Measurements from ENCODE around the gene TRHDE. TPM values are rescaled to one million over a fixed set of nuclear protein-coding genes. Genes with fewer than 3 reads are reported as not detected.

Gene TRHDE
- polyA plus RNA-seq, 2 of the 4 experiments (the other 2 are of a cell fraction), result 0.16 to 0.32 TPM

DNA sequence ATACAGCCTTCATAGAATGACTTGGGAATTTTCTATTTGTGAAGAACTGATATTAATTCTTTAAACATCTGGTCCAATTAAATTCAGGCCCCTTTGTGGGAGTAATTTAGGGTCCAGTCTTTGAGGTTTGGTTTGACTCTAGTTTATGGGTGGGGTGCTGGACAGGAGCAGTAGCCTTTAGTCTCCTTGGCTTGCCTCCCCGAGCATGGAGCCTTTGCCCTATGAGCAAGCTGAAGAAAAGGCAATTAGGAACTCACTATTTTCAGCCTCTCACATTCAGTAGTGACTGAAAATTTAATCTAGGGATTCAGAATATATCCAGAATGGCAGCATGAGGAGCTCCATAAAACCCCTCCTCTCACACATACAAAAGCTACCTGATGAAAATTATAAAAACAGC lies 161.1 kb downstream of the TRHDE start:
- CTCF ChIA-PET, result interaction anchor here (0.6 kb wide), 1 partner anchor 182 kb away, joined by 3 read pairs; no protein-coding TSS in a partner anchor
- POLR2A ChIA-PET, result no interaction called here
- TF ChIP-seq NR3C1 (IDR thresholded peaks at IDR 0.05) (no peak), PBX3 (IDR thresholded peaks at IDR 0.05) (no peak), RAD21 (conservative IDR thresholded peaks at IDR 0.05 in 1 of 2, IDR thresholded peaks at IDR 0.05 in 1 of 2) (no peak), ESRRA (IDR thresholded peaks at IDR 0.05; ENCODE audit: borderline replicate concordance, low read length) (no peak), RNF2 (IDR thresholded peaks at IDR 0.05; ENCODE audit: borderline replicate concordance, low read depth) (no peak), HDAC2 (IDR thresholded peaks at IDR 0.05) (no peak), HOXA7 (CRISPR knock-in tag; IDR thresholded peaks at IDR 0.05) (no peak), BHLHE40 (IDR thresholded peaks at IDR 0.05; ENCODE audit: low read depth, low read length) (no peak), TFCP2L1 (CRISPR knock-in tag; IDR thresholded peaks at IDR 0.05) (no peak), JUNB (IDR thresholded peaks at IDR 0.05) (no peak), KDM5A (IDR thresholded peaks at IDR 0.05) (no peak), MAZ (IDR thresholded peaks at IDR 0.05; ENCODE audit: borderline replicate concordance, low read depth, low read length) (no peak), POLR2AphosphoS2 (conservative IDR thresholded peaks at IDR 0.05; ENCODE audit: low read length) (no peak), NPAS2 (CRISPR knock-in tag; IDR thresholded peaks at IDR 0.05; ENCODE audit: borderline replicate concordance) (no peak), PHF8 (IDR thresholded peaks at IDR 0.05; ENCODE audit: borderline replicate concordance, low read depth) (no peak), NFE2L2 (conservative IDR thresholded peaks at IDR 0.05; ENCODE audit: low read length) (no peak), ZFP36 (IDR thresholded peaks at IDR 0.05; ENCODE audit: borderline replicate concordance, partially characterized antibody) (no peak)
- TF ChIP-seq, protein P1, sequence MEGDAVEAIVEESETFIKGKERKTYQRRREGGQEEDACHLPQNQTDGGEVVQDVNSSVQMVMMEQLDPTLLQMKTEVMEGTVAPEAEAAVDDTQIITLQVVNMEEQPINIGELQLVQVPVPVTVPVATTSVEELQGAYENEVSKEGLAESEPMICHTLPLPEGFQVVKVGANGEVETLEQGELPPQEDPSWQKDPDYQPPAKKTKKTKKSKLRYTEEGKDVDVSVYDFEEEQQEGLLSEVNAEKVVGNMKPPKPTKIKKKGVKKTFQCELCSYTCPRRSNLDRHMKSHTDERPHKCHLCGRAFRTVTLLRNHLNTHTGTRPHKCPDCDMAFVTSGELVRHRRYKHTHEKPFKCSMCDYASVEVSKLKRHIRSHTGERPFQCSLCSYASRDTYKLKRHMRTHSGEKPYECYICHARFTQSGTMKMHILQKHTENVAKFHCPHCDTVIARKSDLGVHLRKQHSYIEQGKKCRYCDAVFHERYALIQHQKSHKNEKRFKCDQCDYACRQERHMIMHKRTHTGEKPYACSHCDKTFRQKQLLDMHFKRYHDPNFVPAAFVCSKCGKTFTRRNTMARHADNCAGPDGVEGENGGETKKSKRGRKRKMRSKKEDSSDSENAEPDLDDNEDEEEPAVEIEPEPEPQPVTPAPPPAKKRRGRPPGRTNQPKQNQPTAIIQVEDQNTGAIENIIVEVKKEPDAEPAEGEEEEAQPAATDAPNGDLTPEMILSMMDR (IDR thresholded peaks at IDR 0.05), result no peak
- TF ChIP-seq, protein P2, sequence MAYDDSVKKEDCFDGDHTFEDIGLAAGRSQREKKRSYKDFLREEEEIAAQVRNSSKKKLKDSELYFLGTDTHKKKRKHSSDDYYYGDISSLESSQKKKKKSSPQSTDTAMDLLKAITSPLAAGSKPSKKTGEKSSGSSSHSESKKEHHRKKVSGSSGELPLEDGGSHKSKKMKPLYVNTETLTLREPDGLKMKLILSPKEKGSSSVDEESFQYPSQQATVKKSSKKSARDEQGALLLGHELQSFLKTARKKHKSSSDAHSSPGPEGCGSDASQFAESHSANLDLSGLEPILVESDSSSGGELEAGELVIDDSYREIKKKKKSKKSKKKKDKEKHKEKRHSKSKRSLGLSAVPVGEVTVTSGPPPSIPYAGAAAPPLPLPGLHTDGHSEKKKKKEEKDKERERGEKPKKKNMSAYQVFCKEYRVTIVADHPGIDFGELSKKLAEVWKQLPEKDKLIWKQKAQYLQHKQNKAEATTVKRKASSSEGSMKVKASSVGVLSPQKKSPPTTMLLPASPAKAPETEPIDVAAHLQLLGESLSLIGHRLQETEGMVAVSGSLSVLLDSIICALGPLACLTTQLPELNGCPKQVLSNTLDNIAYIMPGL (CRISPR knock-in tag; IDR thresholded peaks at IDR 0.05; ENCODE audit: borderline replicate concordance), result no peak
- TF ChIP-seq, protein P3, sequence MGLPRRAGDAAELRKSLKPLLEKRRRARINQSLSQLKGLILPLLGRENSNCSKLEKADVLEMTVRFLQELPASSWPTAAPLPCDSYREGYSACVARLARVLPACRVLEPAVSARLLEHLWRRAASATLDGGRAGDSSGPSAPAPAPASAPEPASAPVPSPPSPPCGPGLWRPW (IDR thresholded peaks at IDR 0.05), result no peak
- ATAC-seq (no peak), DNase-seq (ENCODE audit: low read depth in 1 of 2, low spot score in 1 of 2) (no peak), FAIRE-seq (no peak)
- WGBS (ENCODE audit: missing lambda C conversion rate), result 6% methylated on average over 1 of the region's 1 CpG
- H3K27ac ChIP-seq, result no peak overlapping the region
- H3K4me2 ChIP-seq, result no peak overlapping the region
- H3K9me3 ChIP-seq, result no peaks in the 10 kb centered on the region
- H3K4me3 ChIP-seq, result no peak overlapping the region
- H3K4me1 ChIP-seq, result no peaks in the 10 kb centered on the region

DNA sequence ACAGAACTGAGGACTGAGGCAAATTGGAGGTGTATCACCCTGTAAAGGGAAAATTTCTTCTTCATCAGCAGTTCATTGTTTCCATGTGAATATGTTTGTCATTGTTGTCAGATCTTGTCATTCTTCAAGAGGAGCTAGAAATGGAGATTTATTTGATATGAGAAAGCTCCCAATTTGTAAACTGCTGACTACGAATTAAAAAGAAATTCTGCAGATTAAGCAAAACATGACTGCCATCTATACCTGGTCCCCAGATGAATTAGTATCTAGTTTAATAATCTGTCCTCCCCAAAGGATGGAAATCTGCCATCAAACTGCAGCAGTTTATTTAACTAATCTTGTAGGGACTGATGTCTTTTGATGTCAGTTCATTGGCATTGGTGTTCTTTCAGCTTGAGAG lies 162.8 kb downstream of the TRHDE start:
- TF ChIP-seq MAFK (IDR thresholded peaks at IDR 0.05; ENCODE audit: partially characterized antibody), result peak; percentile 88
- TF ChIP-seq JUN (IDR thresholded peaks at IDR 0.05), result no peak
- no peak for TF ChIP-seq FOSB (CRISPR knock-in tag; IDR thresholded peaks at IDR 0.05)
- H3K9me3 ChIP-seq, result no peaks in the 10 kb centered on the region
- ATAC-seq (no peak), FAIRE-seq (no peak), DNase-seq (ENCODE audit: low read depth in 1 of 2, low spot score in 1 of 2) (no peak)
- ChIA-PET POLR2A (no interaction called here), CTCF (interaction anchor here (0.7 kb wide), 1 partner anchor 75 kb away, joined by 3 read pairs; no protein-coding TSS in a partner anchor)
- no peak overlapping the region for H3K4me2 ChIP-seq
- no peaks in the 10 kb centered on the region for H3K4me1 ChIP-seq
- no peak overlapping the region for H3K4me3 ChIP-seq
- no peak overlapping the region for H3K27ac ChIP-seq
- WGBS (ENCODE audit: missing lambda C conversion rate), result 5% methylated on average over 1 of the region's 1 CpG

Measured in A549 (cell line).